Mesenchymal stem cell (in vitro differentiated cells and primary cell): Measurements from ENCODE around the gene GLTPD2.

ENCODE experiments used
- DNase-seq: peaks from one replicate; pipeline ENCODE4 v3.0.0-alpha.2; 2013
- H2AFZ ChIP-seq: one replicate; pipeline ENCODE4 v1.6.1; 2013; ENCODE audit warnings: low read depth, mild to moderate bottlenecking, control low read depth, inconsistent platforms, low read length, moderate library complexity
- H2AK5ac ChIP-seq: 2 replicates; pipeline ENCODE4 v1.6.1; 2013; ENCODE audit warnings: low read length, moderate library complexity, mild to moderate bottlenecking, inconsistent platforms; ENCODE audit not compliant: severe bottlenecking
- H2BK120ac ChIP-seq: one replicate; pipeline ENCODE4 v1.6.1; 2013; ENCODE audit warnings: low read depth, mild to moderate bottlenecking, inconsistent platforms, low read length, moderate library complexity
- H2BK12ac ChIP-seq, 2 experiments: one replicate each; pipeline ENCODE4 v1.6.1; 2013; ENCODE audit warnings: inconsistent platforms in 2 of 2, low read length in 2 of 2, mild to moderate bottlenecking in 2 of 2, moderate library complexity in 2 of 2, control low read depth in 1 of 2
- H2BK15ac ChIP-seq: one replicate; pipeline ENCODE4 v1.6.1; 2013; ENCODE audit warnings: mild to moderate bottlenecking, low read depth, inconsistent platforms; ENCODE audit not compliant: poor library complexity, severe bottlenecking
- H2BK5ac ChIP-seq: 2 replicates; pipeline ENCODE4 v1.6.1; 2013; ENCODE audit warnings: low read depth, mild to moderate bottlenecking, low read length, control low read depth, inconsistent platforms; ENCODE audit not compliant: poor library complexity, severe bottlenecking
- H3K14ac ChIP-seq, 2 experiments: one replicate each; pipeline ENCODE4 v1.6.1; 2013; ENCODE audit warnings: inconsistent platforms in 2 of 2, low read length in 2 of 2, control low read depth in 1 of 2, mild to moderate bottlenecking in 1 of 2, moderate library complexity in 1 of 2
- H3K18ac ChIP-seq, 2 experiments: one replicate each; pipeline ENCODE4 v1.6.1; 2013; ENCODE audit warnings: inconsistent platforms in 2 of 2, low read length in 2 of 2, control low read depth in 1 of 2, low read depth in 1 of 2, mild to moderate bottlenecking in 1 of 2
- H3K23ac ChIP-seq, 2 experiments: one replicate each; pipeline ENCODE4 v1.6.1; 2013; ENCODE audit warnings: inconsistent platforms in 2 of 2, low read length in 2 of 2, mild to moderate bottlenecking in 2 of 2, moderate library complexity in 2 of 2, control low read depth in 1 of 2
- H3K27ac ChIP-seq: 2 replicates; pipeline ENCODE4 v1.5.1; 2013; ENCODE audit warnings: mild to moderate bottlenecking, moderate library complexity, low read length, control low read depth, inconsistent platforms; ENCODE audit not compliant: poor library complexity, severe bottlenecking
- H3K27me3 ChIP-seq, 2 experiments: 2 replicates each; pipeline versions ENCODE4 v1.6.1 to v1.7.0; 2013; ENCODE audit warnings: low read length in 2 of 2, mild to moderate bottlenecking in 2 of 2, moderate library complexity in 2 of 2, control low read depth in 1 of 2, inconsistent platforms in 1 of 2; ENCODE audit not compliant: control insufficient read depth in 1 of 2, insufficient read depth in 1 of 2
- H3K36me3 ChIP-seq, 2 experiments: 2 replicates each; pipeline versions ENCODE4 v1.6.1 to v1.7.0; 2013; ENCODE audit warnings: low read length in 2 of 2, control low read depth in 1 of 2, inconsistent platforms in 1 of 2, low read depth in 1 of 2, mild to moderate bottlenecking in 1 of 2; ENCODE audit not compliant: insufficient read depth in 2 of 2, control insufficient read depth in 1 of 2
- H3K4ac ChIP-seq, 2 experiments: one replicate each; pipeline ENCODE4 v1.6.1; 2013; ENCODE audit warnings: inconsistent platforms in 2 of 2, low read length in 2 of 2, mild to moderate bottlenecking in 2 of 2, moderate library complexity in 2 of 2, control low read depth in 1 of 2, low read depth in 1 of 2
- H3K4me1 ChIP-seq: 2 replicates; pipeline ENCODE4 v1.6.1; 2013; ENCODE audit warnings: low read depth, low read length, control low read depth; ENCODE audit not compliant: control insufficient read depth, insufficient read depth
- H3K4me2 ChIP-seq: 2 replicates; pipeline ENCODE4 v1.6.1; 2013; ENCODE audit warnings: low read length, mild to moderate bottlenecking, inconsistent platforms; ENCODE audit not compliant: poor library complexity, severe bottlenecking
- H3K4me3 ChIP-seq, 2 experiments: 2 replicates each; pipeline versions ENCODE4 v1.5.1 to v1.7.0; 2013; ENCODE audit warnings: low read length in 2 of 2, mild to moderate bottlenecking in 2 of 2, control low read depth in 1 of 2, low read depth in 1 of 2; ENCODE audit not compliant: insufficient read depth in 1 of 2
- H3K79me1 ChIP-seq: replicated peaks from 2 replicates; pipeline ENCODE4 v1.6.1; 2013; ENCODE audit warnings: mild to moderate bottlenecking, control low read depth, low read length, inconsistent platforms; ENCODE audit not compliant: poor library complexity, severe bottlenecking
- H3K9ac ChIP-seq: 2 replicates; pipeline ENCODE4 v1.7.0; 2013; ENCODE audit warnings: mild to moderate bottlenecking, low read length, moderate library complexity
- H3K9me3 ChIP-seq: 2 replicates; pipeline ENCODE4 v1.7.0; 2013; ENCODE audit warnings: mild to moderate bottlenecking, low read length; ENCODE audit not compliant: control insufficient read depth
- H4K8ac ChIP-seq: one replicate; pipeline ENCODE4 v1.6.1; 2013; ENCODE audit warnings: inconsistent platforms, mild to moderate bottlenecking, low read length, moderate library complexity
- H4K91ac ChIP-seq: one replicate; pipeline ENCODE4 v1.6.1; 2013; ENCODE audit warnings: mild to moderate bottlenecking, low read length, inconsistent platforms
- WGBS: methylation state at CpG from one replicate; pipeline ENCODE4 v1.1.7; 2013; ENCODE audit warnings: mixed read lengths; 5-methylcytosine and 5-hydroxymethylcytosine counted together

The GLTPD2 gene

DNA sequence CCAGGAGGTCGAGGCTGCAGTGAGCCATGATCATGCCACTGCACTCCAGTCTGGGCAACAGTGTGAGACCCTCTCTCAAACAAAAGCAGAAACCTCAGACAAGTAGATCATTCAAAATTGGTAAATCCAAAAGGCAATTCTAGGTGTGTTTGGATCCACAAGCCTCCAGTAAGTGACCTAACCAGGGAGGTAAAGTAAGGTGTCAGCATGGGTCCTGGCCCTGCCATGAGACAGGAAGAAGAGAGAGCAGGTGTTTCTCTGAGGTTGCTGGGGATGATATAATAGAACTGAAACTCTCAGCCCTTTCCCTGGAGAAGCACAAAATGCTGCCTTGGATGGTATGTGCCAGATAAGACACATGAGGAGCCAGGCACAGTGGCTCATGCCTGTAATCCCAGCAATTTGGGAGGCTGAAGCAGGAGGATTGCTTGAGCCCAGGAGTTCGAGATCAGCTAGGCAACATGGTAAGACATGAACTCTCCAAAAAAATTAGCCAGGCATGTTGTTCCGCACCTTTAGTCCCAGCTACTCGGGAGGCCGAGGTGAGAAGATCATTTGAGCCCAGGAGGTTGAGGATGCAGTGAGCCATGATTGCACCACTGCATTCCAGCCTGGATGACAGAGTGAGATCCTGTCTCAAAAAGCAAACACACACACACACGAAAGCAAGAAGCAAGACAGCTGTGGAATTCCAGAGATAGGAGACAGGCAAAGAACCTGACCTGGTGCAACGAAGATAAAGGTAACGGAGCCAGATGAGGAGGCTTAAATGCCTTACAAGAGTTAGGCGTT lies 10.6 kb upstream of the GLTPD2 start:
- WGBS: 80% methylated on average over 9 of the region's 9 CpGs

DNA sequence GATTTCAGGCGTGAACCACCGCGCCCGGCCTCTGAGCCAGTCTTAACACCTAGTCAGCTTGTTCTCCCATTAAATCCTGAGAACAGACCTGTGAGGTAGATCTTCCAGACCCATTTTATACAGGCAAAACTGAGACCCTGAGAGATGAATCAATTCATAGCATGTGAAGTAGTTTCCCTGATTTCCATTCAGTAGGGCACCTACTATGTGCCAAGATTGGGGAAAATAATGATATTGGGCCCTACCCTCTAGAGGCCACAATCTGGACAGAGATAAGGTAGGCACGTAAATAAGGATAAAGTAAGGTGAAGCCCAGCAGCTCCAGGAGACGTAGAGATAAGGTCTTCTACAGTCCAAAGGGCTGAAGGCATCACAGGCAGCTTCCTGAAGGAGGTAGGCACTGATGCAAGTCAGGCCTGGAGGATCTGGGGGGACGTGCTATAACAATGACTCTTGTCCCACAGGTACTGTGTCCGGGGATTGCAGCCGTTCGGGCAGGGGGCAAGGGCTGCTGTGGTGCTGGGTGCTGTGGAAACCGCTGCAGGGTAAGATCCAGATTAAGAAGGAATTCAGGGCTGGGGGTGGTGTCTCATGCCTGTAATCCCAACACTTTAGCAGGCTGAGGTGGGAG lies 8.3 kb upstream of the GLTPD2 start:
- Histone ChIP-seq H3K18ac (no peak overlapping the region), H3K27me3 (peaks cover 20 to 72% of the 10 kb centered on the region in 2 experiments), H3K27ac (no peak overlapping the region), H3K4me3 (no peak overlapping the region), H3K4me2 (no peak overlapping the region), H3K79me1 (no peaks in the 10 kb centered on the region), H3K9me3 (no peaks in the 10 kb centered on the region), H3K4me1 (no peaks in the 10 kb centered on the region), H4K8ac (no peak overlapping the region), H3K23ac (no peak overlapping the region), H3K14ac (no peak overlapping the region), H3K36me3 (no peaks in the 10 kb centered on the region), H3K4ac (no peak overlapping the region), H2BK12ac (no peak overlapping the region), H3K9ac (no peak overlapping the region), H2AFZ (no peak overlapping the region), H2BK15ac (no peak overlapping the region), H4K91ac (no peak overlapping the region), H2BK5ac (no peak overlapping the region), H2BK120ac (no peak overlapping the region), H2AK5ac (no peak overlapping the region)
- DNase-seq: no peak
- 81% methylated on average over 10 of the region's 11 CpGs for WGBS

More for the DNA sequence above, 10.6 kb upstream of the GLTPD2 start:
- H3K4ac ChIP-seq: no peak overlapping the region
- H3K4me3 ChIP-seq: no peak overlapping the region
- H2AFZ ChIP-seq: no peak overlapping the region
- no peak overlapping the region for H2BK120ac ChIP-seq
- H2BK5ac ChIP-seq: no peak overlapping the region
- no peak overlapping the region for H3K18ac ChIP-seq
- no peaks in the 10 kb centered on the region for H3K9me3 ChIP-seq
- H3K9ac ChIP-seq: no peak overlapping the region
- no peak overlapping the region for H3K14ac ChIP-seq
- no peak overlapping the region for H2BK12ac ChIP-seq
- DNase-seq: no peak
- H3K36me3 ChIP-seq: no peaks in the 10 kb centered on the region
- no peaks in the 10 kb centered on the region for H3K79me1 ChIP-seq
- no peak overlapping the region for H4K91ac ChIP-seq
- H3K4me1 ChIP-seq: no peaks in the 10 kb centered on the region
- H3K4me2 ChIP-seq: no peak overlapping the region
- H2BK15ac ChIP-seq: no peak overlapping the region
- no peak overlapping the region for H3K27ac ChIP-seq
- H4K8ac ChIP-seq: no peak overlapping the region
- H3K23ac ChIP-seq: no peak overlapping the region
- H2AK5ac ChIP-seq: no peak overlapping the region
- H3K27me3 ChIP-seq: peaks cover 29 to 69% of the 10 kb centered on the region in 2 experiments

DNA sequence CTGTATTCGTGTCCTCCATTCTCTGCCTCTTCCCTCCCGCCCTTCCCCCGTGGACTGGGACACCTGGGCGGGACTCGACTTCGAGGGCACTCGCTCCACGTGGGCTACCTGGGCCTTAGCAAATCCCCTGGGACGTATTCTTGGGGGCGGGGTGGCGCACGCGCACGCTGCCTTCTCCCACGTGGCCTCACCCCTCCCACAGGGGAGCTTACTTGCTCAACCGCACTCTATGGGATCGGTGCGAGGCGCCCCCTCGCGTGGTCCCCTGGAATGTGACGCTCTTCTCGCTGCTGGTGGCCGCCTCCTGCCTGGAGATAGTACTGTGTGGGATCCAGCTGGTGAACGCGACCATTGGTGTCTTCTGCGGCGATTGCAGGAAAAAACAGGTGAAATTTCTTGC lies 6.1 kb upstream of the GLTPD2 start:
- Histone ChIP-seq H2AFZ (no peak overlapping the region), H3K9me3 (no peaks in the 10 kb centered on the region), H3K4me3 (no peak overlapping the region), H3K27me3 (peaks cover 19 to 60% of the 10 kb centered on the region in 2 experiments), H2BK5ac (no peak overlapping the region), H3K36me3 (no peaks in the 10 kb centered on the region), H2AK5ac (no peak overlapping the region), H2BK15ac (no peak overlapping the region), H3K14ac (no peak overlapping the region), H4K8ac (no peak overlapping the region), H2BK120ac (no peak overlapping the region), H3K4ac (no peak overlapping the region), H3K23ac (no peak overlapping the region), H2BK12ac (no peak overlapping the region), H3K79me1 (no peaks in the 10 kb centered on the region), H3K18ac (no peak overlapping the region), H4K91ac (no peak overlapping the region), H3K4me2 (no peak overlapping the region), H3K9ac (no peak overlapping the region), H3K4me1 (peaks cover 2% of the 10 kb centered on the region), H3K27ac (no peak overlapping the region)
- DNase-seq: no peak
- 73% methylated on average over 28 of the region's 28 CpGs for WGBS

DNA sequence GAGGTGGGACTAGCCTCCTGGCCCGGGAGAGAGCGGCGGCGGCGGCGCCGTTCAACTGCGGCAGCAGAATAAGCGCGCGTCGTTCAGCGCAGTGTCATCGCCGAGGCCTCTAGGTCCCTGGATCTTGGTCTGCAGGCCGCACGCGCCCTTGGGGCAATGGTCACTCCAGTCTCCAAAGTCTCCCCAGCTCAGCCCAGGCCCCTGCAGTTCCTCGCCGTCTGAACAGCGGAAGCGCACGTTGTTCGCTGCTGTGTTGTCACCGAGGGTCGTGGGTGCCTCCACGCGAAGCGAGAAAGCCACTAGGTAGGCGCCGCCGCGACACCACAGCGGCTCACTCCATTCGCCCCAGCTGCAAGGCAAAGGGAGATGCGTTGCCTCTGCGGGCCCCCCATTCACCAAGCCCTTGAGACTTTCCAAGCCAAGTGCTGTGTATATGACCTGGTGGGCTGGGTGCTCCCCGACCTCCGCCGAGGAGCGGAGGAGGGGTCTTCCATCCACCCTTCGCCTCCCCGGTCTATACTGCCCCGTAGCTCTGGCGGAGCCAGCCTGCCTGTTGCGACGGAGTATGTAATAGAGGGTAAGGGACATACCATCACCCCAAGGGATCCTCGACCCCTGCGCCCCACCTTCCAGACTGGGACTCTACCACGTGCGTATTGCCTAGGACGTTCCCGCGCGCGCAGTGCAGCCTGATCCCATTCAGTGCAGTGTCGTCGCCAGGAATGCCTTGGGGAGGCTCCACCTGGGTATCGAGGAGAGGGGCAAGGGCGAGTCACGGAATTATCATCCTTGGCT lies 3.3 kb upstream of the GLTPD2 start:
- no peak overlapping the region for H3K18ac ChIP-seq
- H3K9me3 ChIP-seq: no peaks in the 10 kb centered on the region
- H2BK15ac ChIP-seq: no peak overlapping the region
- H3K27me3 ChIP-seq: peaks cover 8 to 39% of the 10 kb centered on the region in 2 experiments
- H3K4me1 ChIP-seq: peaks cover 15% of the 10 kb centered on the region
- H3K14ac ChIP-seq: no peak overlapping the region
- H3K4me3 ChIP-seq: peak overlapping the region in 1 of 2 experiments; percentile 69
- H2BK120ac ChIP-seq: no peak overlapping the region
- H4K8ac ChIP-seq: no peak overlapping the region
- H3K27ac ChIP-seq: no peak overlapping the region
- peaks cover 7% of the 10 kb centered on the region for H3K79me1 ChIP-seq
- no peaks in the 10 kb centered on the region for H3K36me3 ChIP-seq
- no peak overlapping the region for H3K4me2 ChIP-seq
- no peak overlapping the region for H2BK12ac ChIP-seq
- no peak overlapping the region for H2BK5ac ChIP-seq
- no peak overlapping the region for H4K91ac ChIP-seq
- H3K23ac ChIP-seq: no peak overlapping the region
- no peak overlapping the region for H2AK5ac ChIP-seq
- peak overlapping the region; percentile 46 for H3K9ac ChIP-seq
- WGBS: 93% methylated on average over 61 of the region's 61 CpGs
- DNase-seq: no peak
- no peak overlapping the region for H3K4ac ChIP-seq
- H2AFZ ChIP-seq: no peak overlapping the region
